ENCODE results near the gene RPUSD1.
"Not testable (repeated sequence)": the region's sequence is repeated elsewhere in the genome, so short reads cannot be mapped to it uniquely, and the experiment has no call there.

RPUSD1 gene

DNA sequence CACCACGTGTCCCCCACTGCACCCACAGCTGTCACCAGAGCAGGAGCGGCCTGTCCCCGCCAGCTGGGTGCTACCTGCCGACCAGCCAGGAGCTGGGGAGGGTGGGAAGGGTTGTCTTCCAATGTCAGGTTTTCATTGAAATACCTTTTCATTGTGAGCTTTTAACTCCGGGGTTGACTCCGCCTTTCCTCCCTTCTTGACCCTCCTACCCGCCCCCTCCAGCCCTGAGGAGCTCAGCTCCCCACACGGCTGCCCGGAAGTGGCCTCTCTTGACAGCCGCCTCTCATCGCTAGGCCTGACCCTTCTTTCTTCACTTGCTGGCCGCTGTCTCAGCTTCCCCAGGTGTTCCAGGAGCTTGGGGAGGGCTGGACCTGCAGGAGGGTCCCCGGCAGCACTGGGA is 33.6 kb upstream of the RPUSD1 start:
- no peak overlapping the region for H3K4me3 ChIP-seq (ENCODE audit: low read depth, low read length)
- no peak for TF ChIP-seq MYC (IDR thresholded peaks at IDR 0.05; ENCODE audit: low read depth, low read length)
- TF ChIP-seq, protein P1, sequence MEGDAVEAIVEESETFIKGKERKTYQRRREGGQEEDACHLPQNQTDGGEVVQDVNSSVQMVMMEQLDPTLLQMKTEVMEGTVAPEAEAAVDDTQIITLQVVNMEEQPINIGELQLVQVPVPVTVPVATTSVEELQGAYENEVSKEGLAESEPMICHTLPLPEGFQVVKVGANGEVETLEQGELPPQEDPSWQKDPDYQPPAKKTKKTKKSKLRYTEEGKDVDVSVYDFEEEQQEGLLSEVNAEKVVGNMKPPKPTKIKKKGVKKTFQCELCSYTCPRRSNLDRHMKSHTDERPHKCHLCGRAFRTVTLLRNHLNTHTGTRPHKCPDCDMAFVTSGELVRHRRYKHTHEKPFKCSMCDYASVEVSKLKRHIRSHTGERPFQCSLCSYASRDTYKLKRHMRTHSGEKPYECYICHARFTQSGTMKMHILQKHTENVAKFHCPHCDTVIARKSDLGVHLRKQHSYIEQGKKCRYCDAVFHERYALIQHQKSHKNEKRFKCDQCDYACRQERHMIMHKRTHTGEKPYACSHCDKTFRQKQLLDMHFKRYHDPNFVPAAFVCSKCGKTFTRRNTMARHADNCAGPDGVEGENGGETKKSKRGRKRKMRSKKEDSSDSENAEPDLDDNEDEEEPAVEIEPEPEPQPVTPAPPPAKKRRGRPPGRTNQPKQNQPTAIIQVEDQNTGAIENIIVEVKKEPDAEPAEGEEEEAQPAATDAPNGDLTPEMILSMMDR (IDR thresholded peaks at IDR 0.05; ENCODE audit: low read depth, low read length): no peak
- TF ChIP-seq POLR2A (IDR thresholded peaks at IDR 0.05; ENCODE audit: extremely low read depth, insufficient read length): no peak
- TF ChIP-seq, protein P2, sequence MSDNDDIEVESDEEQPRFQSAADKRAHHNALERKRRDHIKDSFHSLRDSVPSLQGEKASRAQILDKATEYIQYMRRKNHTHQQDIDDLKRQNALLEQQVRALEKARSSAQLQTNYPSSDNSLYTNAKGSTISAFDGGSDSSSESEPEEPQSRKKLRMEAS (IDR thresholded peaks at IDR 0.05; ENCODE audit: low read depth, low read length): no peak
- DNase-seq (ENCODE audit: low read depth): no peak

DNA sequence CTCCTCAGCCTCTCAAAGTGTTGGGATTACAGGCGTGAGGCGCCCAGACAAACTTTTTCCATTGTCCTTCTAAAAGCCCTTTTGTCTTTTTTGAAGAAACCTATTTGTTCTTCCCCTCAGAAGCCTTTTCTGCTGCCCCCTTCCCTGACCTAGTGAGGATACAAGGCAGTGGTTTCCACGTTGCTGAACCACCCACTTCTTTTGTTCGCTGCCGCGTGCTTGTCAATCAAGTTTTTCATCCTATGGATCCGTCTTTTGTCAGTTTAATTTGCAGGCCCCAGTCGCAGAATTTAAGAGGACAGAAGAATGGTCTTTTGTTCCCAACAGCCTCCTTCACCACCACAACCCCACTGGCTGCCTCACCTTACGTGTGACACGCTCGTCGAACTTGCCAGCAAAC is 32.6 kb upstream of the RPUSD1 start:
- H3K4me3 ChIP-seq (ENCODE audit: low read depth, low read length): no peak overlapping the region
- DNase-seq (ENCODE audit: low read depth): no peak
- TF ChIP-seq, protein P1 (IDR thresholded peaks at IDR 0.05; ENCODE audit: low read depth, low read length): no peak
- TF ChIP-seq POLR2A (IDR thresholded peaks at IDR 0.05; ENCODE audit: extremely low read depth, insufficient read length): no peak
- TF ChIP-seq MYC (IDR thresholded peaks at IDR 0.05; ENCODE audit: low read depth, low read length): no peak
- TF ChIP-seq, protein P2 (IDR thresholded peaks at IDR 0.05; ENCODE audit: low read depth, low read length): no peak

- DNase-seq (ENCODE audit: low read depth); H3K4me3 ChIP-seq (ENCODE audit: low read depth, low read length): not testable (repeated sequence)
Observed at GRCh38 chr16:820044-820408, 31.8 kb upstream of the RPUSD1 start.

DNA sequence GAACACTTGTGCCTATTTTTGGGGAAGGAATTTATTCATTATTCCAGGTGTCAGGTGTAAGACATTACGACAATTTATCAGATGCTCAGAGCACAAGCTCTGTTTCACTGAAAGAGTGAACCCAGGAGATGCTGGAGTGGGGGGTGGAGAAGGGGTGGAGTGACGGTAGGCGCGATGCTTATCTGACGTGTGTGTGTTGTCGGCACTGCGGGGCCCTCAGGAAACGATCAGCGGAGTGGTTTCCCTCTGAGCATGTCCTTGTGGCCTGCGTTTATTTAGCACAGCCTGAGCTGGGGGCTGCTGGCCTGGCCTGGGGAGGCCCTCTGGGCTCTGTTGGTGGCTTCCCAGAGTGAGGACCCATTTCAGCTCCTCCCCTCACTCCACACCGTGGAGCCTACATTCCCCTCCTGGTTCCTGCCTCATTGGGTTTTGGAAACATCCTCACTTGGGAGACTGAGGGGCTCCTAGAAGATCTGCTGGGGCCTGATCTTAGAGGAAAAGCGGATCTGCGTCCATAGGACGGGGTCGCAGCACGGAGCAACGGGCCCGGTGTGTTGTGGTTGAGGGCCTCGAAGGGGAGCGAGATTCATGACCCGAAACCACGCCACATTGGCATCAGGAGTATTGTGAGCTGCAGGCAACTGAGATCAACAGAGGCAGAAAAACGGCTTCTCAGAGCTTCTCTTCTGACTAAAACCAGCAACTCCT is 31.3 kb upstream of the RPUSD1 start:
- TF ChIP-seq, protein P1 (IDR thresholded peaks at IDR 0.05; ENCODE audit: low read depth, low read length): no peak
- TF ChIP-seq POLR2A (IDR thresholded peaks at IDR 0.05; ENCODE audit: extremely low read depth, insufficient read length): no peak
- TF ChIP-seq MYC (IDR thresholded peaks at IDR 0.05; ENCODE audit: low read depth, low read length): no peak
- H3K4me3 ChIP-seq (ENCODE audit: low read depth, low read length): no peak overlapping the region

DNA sequence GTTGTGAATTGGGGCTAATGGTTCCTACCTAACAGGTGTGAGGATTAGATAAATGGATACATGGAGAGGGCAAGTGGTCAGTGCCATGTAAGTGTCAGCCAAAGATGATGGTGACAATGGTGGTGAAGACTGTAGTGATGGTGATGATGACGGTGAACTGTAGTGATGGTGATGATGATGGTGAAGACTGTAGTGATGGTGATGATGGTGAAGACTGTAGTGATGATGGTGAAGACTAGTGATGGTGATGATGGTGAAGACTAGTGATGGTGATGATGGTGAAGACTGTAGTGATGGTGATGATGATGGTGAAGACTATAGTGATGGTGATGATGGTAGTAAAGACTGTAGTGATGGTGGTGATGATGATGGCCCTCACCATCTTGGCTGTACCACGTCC is 30.4 kb upstream of the RPUSD1 start:
- no peak overlapping the region for H3K4me3 ChIP-seq (ENCODE audit: low read depth, low read length)
- DNase-seq (ENCODE audit: low read depth): no peak
- TF ChIP-seq MYC (IDR thresholded peaks at IDR 0.05; ENCODE audit: low read depth, low read length) (no peak), POLR2A (IDR thresholded peaks at IDR 0.05; ENCODE audit: extremely low read depth, insufficient read length) (no peak)
- TF ChIP-seq, protein P2 (IDR thresholded peaks at IDR 0.05; ENCODE audit: low read depth, low read length): no peak
- TF ChIP-seq, protein P1 (IDR thresholded peaks at IDR 0.05; ENCODE audit: low read depth, low read length): no peak

More for the DNA sequence above, 31.3 kb upstream of the RPUSD1 start:
- no peak for DNase-seq (ENCODE audit: low read depth)

- DNase-seq (ENCODE audit: low read depth): no peak
- H3K4me3 ChIP-seq (ENCODE audit: low read depth, low read length): no peak overlapping the region
- TF ChIP-seq, protein P2 (IDR thresholded peaks at IDR 0.05; ENCODE audit: low read depth, low read length): no peak
- no peak for TF ChIP-seq POLR2A (IDR thresholded peaks at IDR 0.05; ENCODE audit: extremely low read depth, insufficient read length)
- TF ChIP-seq MYC (IDR thresholded peaks at IDR 0.05; ENCODE audit: low read depth, low read length): no peak
- TF ChIP-seq, protein P1 (IDR thresholded peaks at IDR 0.05; ENCODE audit: low read depth, low read length): no peak
Observed at GRCh38 chr16:818132-818531, 30.0 kb upstream of the RPUSD1 start.
